SK-N-SH (cell line): ENCODE data around the gene COPS9. TPM values are rescaled to one million over a fixed set of nuclear protein-coding genes. Genes with fewer than 3 reads are reported as not detected.

Source experiments
- CTCF ChIA-PET: fragments of 300-600, 350-600 bp; formaldehyde crosslinking; extraction: SDS; loops from one replicate; lab custom pipeline; 2021; lab: Yijun Ruan, JAX
- POLR2A ChIA-PET: fragments of 350-600 bp; sonication (Branson Sonifier 250); formaldehyde crosslinking; extraction: SDS; loops from one replicate; lab custom pipeline; 2020; ENCODE audit warnings: antibody characterized with exemption, inconsistent platforms; lab: Yijun Ruan, JAX
- DNase-seq: peaks from one replicate; pipeline ENCODE4 v3.0.0; 2012
- H2AFZ ChIP-seq: fragments of 200-600 bp; sonication (generic); 2 replicates; pipeline ENCODE4 v1.8.1; 2016; ENCODE audit warnings: antibody characterized with exemption, mild to moderate bottlenecking, low read depth
- H3F3A ChIP-seq: fragments of 200-600 bp; sonication (generic); replicated peaks from 2 replicates; pipeline ENCODE3; 2016; ENCODE audit warnings: antibody characterized with exemption, mild to moderate bottlenecking; ENCODE audit not compliant: insufficient read depth
- H3K27ac ChIP-seq, 2 experiments: fragments of 200-500 bp in 1 of 2; fragments of 200-600 bp in 1 of 2; sonication (Bioruptor generic) in 1 of 2; sonication (generic), shearing (Covaris generic) in 1 of 2; 2 replicates each; pipeline versions ENCODE4 v1.5.1 to v1.6.1; 2014 to 2016; ENCODE audit warnings: low read depth in 2 of 2, inconsistent platforms in 1 of 2, low read length in 1 of 2, mild to moderate bottlenecking in 1 of 2, mixed read lengths in 1 of 2
- H3K27me3 ChIP-seq: fragments of 200-600 bp; sonication (generic), shearing (Covaris generic); 2 replicates; pipeline ENCODE4 v1.6.1; 2016; ENCODE audit warnings: mixed run types; ENCODE audit not compliant: insufficient read depth
- H3K36me3 ChIP-seq, 2 experiments: fragments of 200-500 bp in 1 of 2; fragments of 200-600 bp in 1 of 2; sonication (Bioruptor generic) in 1 of 2; sonication (generic) in 1 of 2; replicated peaks in 1 of 2; 2 replicates each; pipeline versions ENCODE3 to v1.5.1; 2014 to 2016; ENCODE audit warnings: low read length in 1 of 2, mild to moderate bottlenecking in 1 of 2; ENCODE audit not compliant: insufficient read depth in 2 of 2, control insufficient read depth in 1 of 2
- H3K4me1 ChIP-seq, 2 experiments: fragments of 200-500 bp in 1 of 2; fragments of 200-600 bp in 1 of 2; sonication (Bioruptor generic) in 1 of 2; sonication (generic), shearing (Covaris generic) in 1 of 2; 2 replicates each; pipeline versions ENCODE4 v1.5.1 to v1.6.1; 2014 to 2016; ENCODE audit warnings: low read depth in 1 of 2, low read length in 1 of 2, mixed run types in 1 of 2; ENCODE audit not compliant: insufficient read depth in 2 of 2, control insufficient read depth in 1 of 2
- H3K4me2 ChIP-seq: fragments of 200-600 bp; sonication (generic), shearing (Covaris generic); 2 replicates; pipeline ENCODE4 v1.6.1; 2017; ENCODE audit warnings: mixed run types
- H3K4me3 ChIP-seq, 2 experiments: fragments of 200-500 bp in 1 of 2; fragments of 200-600 bp in 1 of 2; sonication (Bioruptor generic) in 1 of 2; sonication (generic), shearing (Covaris generic) in 1 of 2; 2 replicates each; pipeline versions ENCODE4 v1.5.1 to v1.8.1; 2014 to 2016; ENCODE audit warnings: low read depth in 2 of 2, inconsistent platforms in 1 of 2, low read length in 1 of 2, mild to moderate bottlenecking in 1 of 2, mixed read lengths in 1 of 2, moderate library complexity in 1 of 2
- H3K79me2 ChIP-seq: fragments of 200-600 bp; sonication (generic); 2 replicates; pipeline ENCODE4 v1.8.1; 2017; ENCODE audit warnings: mild to moderate bottlenecking; ENCODE audit not compliant: insufficient read depth
- H3K9ac ChIP-seq: fragments of 200-600 bp; sonication (generic); 2 replicates; pipeline ENCODE4 v1.6.1; 2017; ENCODE audit warnings: mixed run types
- H3K9me2 ChIP-seq: fragments of 200-600 bp; sonication (generic); 2 replicates; pipeline ENCODE4 v1.6.1; 2017; ENCODE audit warnings: mixed run types
- H3K9me3 ChIP-seq: fragments of 200-600 bp; sonication (generic); 2 replicates; pipeline ENCODE4 v1.6.1; 2017; ENCODE audit warnings: mixed run types, mild to moderate bottlenecking, moderate library complexity
- H4K20me1 ChIP-seq: fragments of 200-600 bp; sonication (generic); 2 replicates; pipeline ENCODE4 v1.6.1; 2017; ENCODE audit warnings: mild to moderate bottlenecking, mixed run types; ENCODE audit not compliant: insufficient read depth
- FOXJ3 ChIP-seq: sonication (generic); formaldehyde crosslinking; IDR thresholded peaks from 2 replicates; pipeline ENCODE4 v1.5.1; 2020; ENCODE audit warnings: mild to moderate bottlenecking, missing genetic modification reagents
- MEF2A ChIP-seq: IDR thresholded peaks from 2 replicates; pipeline ENCODE4 v1.4.0; 2012; ENCODE audit warnings: low read depth, borderline replicate concordance
- NFIC ChIP-seq: IDR thresholded peaks from 2 replicates; pipeline ENCODE4 v1.4.0; 2012; ENCODE audit warnings: borderline replicate concordance
- NRF1 ChIP-seq: IDR thresholded peaks from 2 replicates; pipeline ENCODE4 v1.6.1; 2012; ENCODE audit warnings: low read depth, mild to moderate bottlenecking, low read length
- REST ChIP-seq: IDR thresholded peaks from 2 replicates; pipeline ENCODE4 v1.6.1; 2012; ENCODE audit warnings: mild to moderate bottlenecking, low read depth, low read length, moderate library complexity
- USF1 ChIP-seq: IDR thresholded peaks from 2 replicates; pipeline ENCODE4 v1.4.0; 2012; ENCODE audit warnings: low read depth, borderline replicate concordance
- WGBS: methylation state at CpG from one replicate; pipeline ENCODE4 v1.1.6; 2017; ENCODE audit warnings: low lambda C conversion rate; 5-methylcytosine and 5-hydroxymethylcytosine counted together
- polyA plus RNA-seq, 3 experiments: library from polyadenylated mRNA; depleted of rRNA; stranded (reverse); fragments of >200 nt; gene quantifications; 2 replicates each; pipeline ENCODE4 v1.2.3, GENCODE V29; 2012
- TF ChIP-seq, protein P1 (sequence below): IDR thresholded peaks from 2 replicates; pipeline ENCODE4; 2012
- TF ChIP-seq, protein P2 (sequence below): IDR thresholded peaks from 2 replicates; pipeline ENCODE4 v1.4.0; 2012; ENCODE audit warnings: low read depth, borderline replicate concordance
- TF ChIP-seq, protein P3 (sequence below): fragments of 150-350 bp; IDR thresholded peaks from 2 replicates; pipeline ENCODE4 v1.6.1; 2017; ENCODE audit warnings: antibody characterized with exemption, low read length, low read depth, borderline replicate concordance
- TF ChIP-seq, protein P4 (sequence below): fragments of 150-350 bp; IDR thresholded peaks from 2 replicates; pipeline ENCODE4 v1.6.1; 2016; ENCODE audit warnings: mild to moderate bottlenecking, low read depth, low read length

COPS9 gene
- polyA plus RNA-seq, 1 of the 3 experiments (the other 2 are of a cell fraction): 717 TPM

GRCh38 chr2:240130393-240131195 lies 5.5 kb downstream of the COPS9 start:
- no peaks in the 10 kb centered on the region for H3F3A ChIP-seq
- H4K20me1 ChIP-seq: peaks cover 12% of the 10 kb centered on the region
- H3K4me3 ChIP-seq: no peak overlapping the region
- H3K4me2 ChIP-seq: no peak overlapping the region
- 91% methylated on average over 23 of the region's 23 CpGs for WGBS
- no peaks in the 10 kb centered on the region for H3K27me3 ChIP-seq
- POLR2A ChIA-PET: no interaction called here
- H3K9me3 ChIP-seq: no peaks in the 10 kb centered on the region
- H3K36me3 ChIP-seq: peaks cover 10 to 70% of the 10 kb centered on the region in 2 experiments
- no peak overlapping the region for H3K9ac ChIP-seq
- peaks cover 11 to 14% of the 10 kb centered on the region in 2 experiments; a peak in 2 of 4 replicates for H3K4me1 ChIP-seq
- no peak for DNase-seq
- no peak overlapping the region for H2AFZ ChIP-seq
- no peak overlapping the region for H3K27ac ChIP-seq
- peaks cover 30% of the 10 kb centered on the region for H3K79me2 ChIP-seq
- H3K9me2 ChIP-seq: no peaks in the 10 kb centered on the region
- CTCF ChIA-PET: interaction anchor here (1.9 to 2.5 kb wide), 2 partner anchors 13 to 20 kb away, joined by 7 to 9 read pairs; no protein-coding TSS in a partner anchor
- no peak for TF ChIP-seq MEF2A
- TF ChIP-seq FOXJ3: no peak
- no peak for TF ChIP-seq NRF1
- TF ChIP-seq NFIC: no peak
- TF ChIP-seq, protein P1, sequence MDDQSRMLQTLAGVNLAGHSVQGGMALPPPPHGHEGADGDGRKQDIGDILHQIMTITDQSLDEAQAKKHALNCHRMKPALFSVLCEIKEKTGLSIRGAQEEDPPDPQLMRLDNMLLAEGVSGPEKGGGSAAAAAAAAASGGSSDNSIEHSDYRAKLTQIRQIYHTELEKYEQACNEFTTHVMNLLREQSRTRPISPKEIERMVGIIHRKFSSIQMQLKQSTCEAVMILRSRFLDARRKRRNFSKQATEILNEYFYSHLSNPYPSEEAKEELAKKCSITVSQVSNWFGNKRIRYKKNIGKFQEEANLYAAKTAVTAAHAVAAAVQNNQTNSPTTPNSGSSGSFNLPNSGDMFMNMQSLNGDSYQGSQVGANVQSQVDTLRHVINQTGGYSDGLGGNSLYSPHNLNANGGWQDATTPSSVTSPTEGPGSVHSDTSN: no peak
- TF ChIP-seq, all 33 proteins: peak for 0

GRCh38 chr2:240129731-240130392 lies 6.2 kb downstream of the COPS9 start:
- ChIA-PET POLR2A (interaction anchor here (1.0 kb wide), 1 partner anchor 9 kb away, joined by 3 read pairs; no protein-coding TSS in a partner anchor), CTCF (interaction anchor here (1.9 to 2.5 kb wide), 3 partner anchors 14 to 69 kb away, joined by 7 to 9 read pairs (median 9); no protein-coding TSS in a partner anchor)
- Histone ChIP-seq H3F3A (no peaks in the 10 kb centered on the region), H3K9ac (no peak overlapping the region), H3K79me2 (peaks cover 23% of the 10 kb centered on the region), H3K4me1 (peaks cover 7% of the 10 kb centered on the region in 2 experiments; a peak in 2 of 4 replicates), H3K36me3 (peaks cover 10 to 70% of the 10 kb centered on the region in 2 experiments), H3K9me3 (no peaks in the 10 kb centered on the region), H2AFZ (no peak overlapping the region), H3K9me2 (no peaks in the 10 kb centered on the region), H4K20me1 (peaks cover 11% of the 10 kb centered on the region), H3K27ac (no peak overlapping the region), H3K4me2 (no peak overlapping the region), H3K4me3 (no peak overlapping the region), H3K27me3 (no peaks in the 10 kb centered on the region)
- no peak for DNase-seq
- WGBS: 98% methylated on average over 18 of the region's 22 CpGs
- TF ChIP-seq REST: no peak
- TF ChIP-seq, protein P2, sequence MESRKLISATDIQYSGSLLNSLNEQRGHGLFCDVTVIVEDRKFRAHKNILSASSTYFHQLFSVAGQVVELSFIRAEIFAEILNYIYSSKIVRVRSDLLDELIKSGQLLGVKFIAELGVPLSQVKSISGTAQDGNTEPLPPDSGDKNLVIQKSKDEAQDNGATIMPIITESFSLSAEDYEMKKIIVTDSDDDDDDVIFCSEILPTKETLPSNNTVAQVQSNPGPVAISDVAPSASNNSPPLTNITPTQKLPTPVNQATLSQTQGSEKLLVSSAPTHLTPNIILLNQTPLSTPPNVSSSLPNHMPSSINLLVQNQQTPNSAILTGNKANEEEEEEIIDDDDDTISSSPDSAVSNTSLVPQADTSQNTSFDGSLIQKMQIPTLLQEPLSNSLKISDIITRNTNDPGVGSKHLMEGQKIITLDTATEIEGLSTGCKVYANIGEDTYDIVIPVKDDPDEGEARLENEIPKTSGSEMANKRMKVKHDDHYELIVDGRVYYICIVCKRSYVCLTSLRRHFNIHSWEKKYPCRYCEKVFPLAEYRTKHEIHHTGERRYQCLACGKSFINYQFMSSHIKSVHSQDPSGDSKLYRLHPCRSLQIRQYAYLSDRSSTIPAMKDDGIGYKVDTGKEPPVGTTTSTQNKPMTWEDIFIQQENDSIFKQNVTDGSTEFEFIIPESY: no peak
- TF ChIP-seq USF1: no peak
- TF ChIP-seq, protein P3, sequence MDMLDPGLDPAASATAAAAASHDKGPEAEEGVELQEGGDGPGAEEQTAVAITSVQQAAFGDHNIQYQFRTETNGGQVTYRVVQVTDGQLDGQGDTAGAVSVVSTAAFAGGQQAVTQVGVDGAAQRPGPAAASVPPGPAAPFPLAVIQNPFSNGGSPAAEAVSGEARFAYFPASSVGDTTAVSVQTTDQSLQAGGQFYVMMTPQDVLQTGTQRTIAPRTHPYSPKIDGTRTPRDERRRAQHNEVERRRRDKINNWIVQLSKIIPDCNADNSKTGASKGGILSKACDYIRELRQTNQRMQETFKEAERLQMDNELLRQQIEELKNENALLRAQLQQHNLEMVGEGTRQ: no peak
- no peak for TF ChIP-seq NRF1
- TF ChIP-seq, protein P4, sequence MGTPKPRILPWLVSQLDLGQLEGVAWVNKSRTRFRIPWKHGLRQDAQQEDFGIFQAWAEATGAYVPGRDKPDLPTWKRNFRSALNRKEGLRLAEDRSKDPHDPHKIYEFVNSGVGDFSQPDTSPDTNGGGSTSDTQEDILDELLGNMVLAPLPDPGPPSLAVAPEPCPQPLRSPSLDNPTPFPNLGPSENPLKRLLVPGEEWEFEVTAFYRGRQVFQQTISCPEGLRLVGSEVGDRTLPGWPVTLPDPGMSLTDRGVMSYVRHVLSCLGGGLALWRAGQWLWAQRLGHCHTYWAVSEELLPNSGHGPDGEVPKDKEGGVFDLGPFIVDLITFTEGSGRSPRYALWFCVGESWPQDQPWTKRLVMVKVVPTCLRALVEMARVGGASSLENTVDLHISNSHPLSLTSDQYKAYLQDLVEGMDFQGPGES: no peak
